K562 (cell line): ENCODE measurements around the gene C2CD2. TPM values are rescaled to one million over a fixed set of nuclear protein-coding genes. Genes with fewer than 3 reads are reported as not detected.

ENCODE experiments used
- BCOR ChIP-seq: fragments of 450-650 bp; IDR thresholded peaks from 2 replicates; pipeline ENCODE4 v1.6.1; 2016
- BHLHE40 ChIP-seq: IDR thresholded peaks from 2 replicates; pipeline ENCODE4 v1.6.1; 2011; ENCODE audit warnings: low read length, improper control_type of control experiment
- CHAMP1 ChIP-seq: fragments of 450-650 bp; IDR thresholded peaks from 2 replicates; pipeline ENCODE4 v1.6.1; 2016; ENCODE audit warnings: mild to moderate bottlenecking
- KDM4B ChIP-seq, 2 experiments: fragments of 450-650 bp in 1 of 2; sonication (generic) in 1 of 2; IDR thresholded peaks; 2 replicates each; pipeline ENCODE4 v1.6.1; 2016 to 2017; ENCODE audit warnings: borderline replicate concordance in 2 of 2, antibody characterized with exemption in 1 of 2, low read depth in 1 of 2, mild to moderate bottlenecking in 1 of 2
- L3MBTL2 ChIP-seq: fragments of 450-650 bp; IDR thresholded peaks from 2 replicates; pipeline ENCODE4 v1.6.1; 2016; ENCODE audit warnings: mild to moderate bottlenecking, moderate library complexity
- MYBL2 ChIP-seq, 2 experiments: fragments of 450-650 bp in 1 of 2; sonication (generic) in 1 of 2; formaldehyde crosslinking in 1 of 2; IDR thresholded peaks; 2 replicates each; pipeline versions ENCODE4 v1.6.1 to v1.8.1; 2017 to 2022; ENCODE audit warnings: borderline replicate concordance in 1 of 2, inconsistent platforms in 1 of 2, low read depth in 1 of 2, mild to moderate bottlenecking in 1 of 2, missing genetic modification reagents in 1 of 2, moderate library complexity in 1 of 2
- NEUROD1 ChIP-seq: fragments of 150-350 bp; IDR thresholded peaks from 2 replicates; pipeline ENCODE4 v1.6.1; 2014; ENCODE audit warnings: borderline replicate concordance, low read length, low read depth; ENCODE audit not compliant: partially characterized antibody
- NONO ChIP-seq, 2 experiments: fragments of 200-400 bp in 1 of 2; fragments of 450-650 bp in 1 of 2; formaldehyde crosslinking in 1 of 2; IDR thresholded peaks; 2 replicates each; pipeline ENCODE4 v1.6.1; 2017; ENCODE audit warnings: low read depth in 2 of 2, mild to moderate bottlenecking in 2 of 2, moderate library complexity in 2 of 2, low read length in 1 of 2
- RUNX1 ChIP-seq: sonication (generic); IDR thresholded peaks from 2 replicates; pipeline ENCODE4 v1.6.1; 2016; ENCODE audit warnings: antibody characterized with exemption, low read depth
- ZNF830 ChIP-seq: fragments of 250-450 bp; sonication (Bioruptor Pico); IDR thresholded peaks from 2 replicates; pipeline ENCODE4 v1.5.0; 2021; ENCODE audit warnings: mild to moderate bottlenecking
- polyA plus RNA-seq, 8 experiments: library from polyadenylated mRNA; depleted of rRNA in 4 of 8; stranded (reverse) in 5 of 8; unstranded in 3 of 8; fragments of >200 nt; fragmentation: Nextera tagmentation in 2 of 8; fragmentation: Illumina TruSeq in 1 of 8; extraction: Ambion mirVana in 2 of 8; extraction: Trizol in 1 of 8; gene quantifications; 2 replicates each; pipeline versions ENCODE4 v1.2.1 to v1.2.3, GENCODE V29; 2011 to 2014; ENCODE audit warnings: inconsistent platforms in 1 of 8, missing spikeins in 1 of 8
- total RNA-seq, 7 experiments: library from RNA; depleted of rRNA in 6 of 7; stranded (reverse); fragments of >200 nt in 6 of 7; fragmentation: Illumina TruSeq in 2 of 7; extraction: Trizol in 2 of 7; gene quantifications; 2 replicates each; pipeline versions ENCODE4 v1.2.1 to v1.2.3, GENCODE V29; 2011 to 2021; ENCODE audit warnings: low replicate concordance in 1 of 7
- TF ChIP-seq, protein P1 (sequence below): fragments of 450-650 bp; IDR thresholded peaks from 2 replicates; pipeline ENCODE4 v1.7.1; 2018; ENCODE audit warnings: mild to moderate bottlenecking, low read depth; ENCODE audit not compliant: partially characterized antibody
- TF ChIP-seq, protein P2 (sequence below): fragments of 250-450 bp; sonication (Bioruptor Pico); IDR thresholded peaks from 2 replicates; pipeline ENCODE4 v1.4.0; 2020; ENCODE audit warnings: borderline replicate concordance
- TF ChIP-seq, protein P3 (sequence below): sonication (generic); formaldehyde crosslinking; IDR thresholded peaks from 2 replicates; pipeline ENCODE4 v1.8.0; 2022; ENCODE audit warnings: missing genetic modification reagents, mild to moderate bottlenecking, borderline replicate concordance
- TF ChIP-seq, protein P4 (sequence below): fragments of 450-650 bp; IDR thresholded peaks from 2 replicates; pipeline ENCODE4 v1.6.1; 2018; ENCODE audit warnings: mild to moderate bottlenecking, low read depth; ENCODE audit not compliant: partially characterized antibody

C2CD2 gene
- total and polyA plus RNA-seq, 9 of the 15 experiments (the other 6 are each of a cell fraction or from before 2014, with no cell fraction given), result 1.3 to 21.6 (median 12.1) TPM

- TF ChIP-seq, protein P1, sequence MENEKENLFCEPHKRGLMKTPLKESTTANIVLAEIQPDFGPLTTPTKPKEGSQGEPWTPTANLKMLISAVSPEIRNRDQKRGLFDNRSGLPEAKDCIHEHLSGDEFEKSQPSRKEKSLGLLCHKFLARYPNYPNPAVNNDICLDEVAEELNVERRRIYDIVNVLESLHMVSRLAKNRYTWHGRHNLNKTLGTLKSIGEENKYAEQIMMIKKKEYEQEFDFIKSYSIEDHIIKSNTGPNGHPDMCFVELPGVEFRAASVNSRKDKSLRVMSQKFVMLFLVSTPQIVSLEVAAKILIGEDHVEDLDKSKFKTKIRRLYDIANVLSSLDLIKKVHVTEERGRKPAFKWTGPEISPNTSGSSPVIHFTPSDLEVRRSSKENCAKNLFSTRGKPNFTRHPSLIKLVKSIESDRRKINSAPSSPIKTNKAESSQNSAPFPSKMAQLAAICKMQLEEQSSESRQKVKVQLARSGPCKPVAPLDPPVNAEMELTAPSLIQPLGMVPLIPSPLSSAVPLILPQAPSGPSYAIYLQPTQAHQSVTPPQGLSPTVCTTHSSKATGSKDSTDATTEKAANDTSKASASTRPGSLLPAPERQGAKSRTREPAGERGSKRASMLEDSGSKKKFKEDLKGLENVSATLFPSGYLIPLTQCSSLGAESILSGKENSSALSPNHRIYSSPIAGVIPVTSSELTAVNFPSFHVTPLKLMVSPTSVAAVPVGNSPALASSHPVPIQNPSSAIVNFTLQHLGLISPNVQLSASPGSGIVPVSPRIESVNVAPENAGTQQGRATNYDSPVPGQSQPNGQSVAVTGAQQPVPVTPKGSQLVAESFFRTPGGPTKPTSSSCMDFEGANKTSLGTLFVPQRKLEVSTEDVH, result no peak
- TF ChIP-seq, protein P2, sequence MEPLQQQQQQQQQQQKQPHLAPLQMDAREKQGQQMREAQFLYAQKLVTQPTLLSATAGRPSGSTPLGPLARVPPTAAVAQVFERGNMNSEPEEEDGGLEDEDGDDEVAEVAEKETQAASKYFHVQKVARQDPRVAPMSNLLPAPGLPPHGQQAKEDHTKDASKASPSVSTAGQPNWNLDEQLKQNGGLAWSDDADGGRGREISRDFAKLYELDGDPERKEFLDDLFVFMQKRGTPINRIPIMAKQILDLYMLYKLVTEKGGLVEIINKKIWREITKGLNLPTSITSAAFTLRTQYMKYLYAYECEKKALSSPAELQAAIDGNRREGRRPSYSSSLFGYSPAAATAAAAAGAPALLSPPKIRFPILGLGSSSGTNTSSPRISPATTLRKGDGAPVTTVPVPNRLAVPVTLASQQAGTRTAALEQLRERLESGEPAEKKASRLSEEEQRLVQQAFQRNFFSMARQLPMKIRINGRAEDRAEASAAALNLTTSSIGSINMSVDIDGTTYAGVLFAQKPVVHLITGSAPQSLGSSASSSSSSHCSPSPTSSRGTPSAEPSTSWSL (CRISPR knock-in tag), result no peak
- TF ChIP-seq NEUROD1 (peak; percentile 74), NONO (IDR thresholded peaks at IDR 0.05; ENCODE audit: low read depth in 2 of 2, low read length in 1 of 2) (peak in 1 of 2 experiments; percentile 85; a peak in 2 of 4 replicates), BCOR (no peak), CHAMP1 (no peak), L3MBTL2 (peak; percentile 90), MYBL2 (IDR thresholded peaks at IDR 0.05; ENCODE audit: low read depth) (no peak), MYBL2 (CRISPR knock-in tag; IDR thresholded peaks at IDR 0.05; ENCODE audit: borderline replicate concordance) (no peak), ZNF830 (CRISPR knock-in tag) (peak; percentile 79; the same call in 1 of the 2 replicates), RUNX1 (no peak), BHLHE40 (no peak), KDM4B (IDR thresholded peaks at IDR 0.05; ENCODE audit: borderline replicate concordance in 2 of 2, low read depth in 1 of 2) (no peak)
- TF ChIP-seq, protein P3, sequence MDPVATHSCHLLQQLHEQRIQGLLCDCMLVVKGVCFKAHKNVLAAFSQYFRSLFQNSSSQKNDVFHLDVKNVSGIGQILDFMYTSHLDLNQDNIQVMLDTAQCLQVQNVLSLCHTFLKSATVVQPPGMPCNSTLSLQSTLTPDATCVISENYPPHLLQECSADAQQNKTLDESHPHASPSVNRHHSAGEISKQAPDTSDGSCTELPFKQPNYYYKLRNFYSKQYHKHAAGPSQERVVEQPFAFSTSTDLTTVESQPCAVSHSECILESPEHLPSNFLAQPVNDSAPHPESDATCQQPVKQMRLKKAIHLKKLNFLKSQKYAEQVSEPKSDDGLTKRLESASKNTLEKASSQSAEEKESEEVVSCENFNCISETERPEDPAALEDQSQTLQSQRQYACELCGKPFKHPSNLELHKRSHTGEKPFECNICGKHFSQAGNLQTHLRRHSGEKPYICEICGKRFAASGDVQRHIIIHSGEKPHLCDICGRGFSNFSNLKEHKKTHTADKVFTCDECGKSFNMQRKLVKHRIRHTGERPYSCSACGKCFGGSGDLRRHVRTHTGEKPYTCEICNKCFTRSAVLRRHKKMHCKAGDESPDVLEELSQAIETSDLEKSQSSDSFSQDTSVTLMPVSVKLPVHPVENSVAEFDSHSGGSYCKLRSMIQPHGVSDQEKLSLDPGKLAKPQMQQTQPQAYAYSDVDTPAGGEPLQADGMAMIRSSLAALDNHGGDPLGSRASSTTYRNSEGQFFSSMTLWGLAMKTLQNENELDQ (CRISPR knock-in tag), result no peak
- TF ChIP-seq, protein P4, sequence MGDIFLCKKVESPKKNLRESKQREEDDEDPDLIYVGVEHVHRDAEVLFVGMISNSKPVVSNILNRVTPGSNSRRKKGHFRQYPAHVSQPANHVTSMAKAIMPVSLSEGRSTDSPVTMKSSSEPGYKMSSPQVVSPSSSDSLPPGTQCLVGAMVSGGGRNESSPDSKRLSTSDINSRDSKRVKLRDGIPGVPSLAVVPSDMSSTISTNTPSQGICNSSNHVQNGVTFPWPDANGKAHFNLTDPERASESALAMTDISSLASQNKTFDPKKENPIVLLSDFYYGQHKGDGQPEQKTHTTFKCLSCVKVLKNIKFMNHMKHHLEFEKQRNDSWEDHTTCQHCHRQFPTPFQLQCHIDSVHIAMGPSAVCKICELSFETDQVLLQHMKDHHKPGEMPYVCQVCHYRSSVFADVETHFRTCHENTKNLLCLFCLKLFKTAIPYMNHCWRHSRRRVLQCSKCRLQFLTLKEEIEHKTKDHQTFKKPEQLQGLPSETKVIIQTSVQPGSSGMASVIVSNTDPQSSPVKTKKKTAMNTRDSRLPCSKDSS, result no peak
Observed at GRCh38 chr21:41879190-41879998, 74.4 kb downstream of the C2CD2 start, which contains the start of gene PRDM15 (continued).
